ENCODE measurements around the gene GADD45B. TPM values are rescaled to one million over a fixed set of nuclear protein-coding genes. Genes with fewer than 3 reads are reported as not detected.

GADD45B gene
- total and polyA plus RNA-seq, 2 of the 4 experiments (the other 2 are of a cell fraction), result 30.1 to 106 TPM

DNA sequence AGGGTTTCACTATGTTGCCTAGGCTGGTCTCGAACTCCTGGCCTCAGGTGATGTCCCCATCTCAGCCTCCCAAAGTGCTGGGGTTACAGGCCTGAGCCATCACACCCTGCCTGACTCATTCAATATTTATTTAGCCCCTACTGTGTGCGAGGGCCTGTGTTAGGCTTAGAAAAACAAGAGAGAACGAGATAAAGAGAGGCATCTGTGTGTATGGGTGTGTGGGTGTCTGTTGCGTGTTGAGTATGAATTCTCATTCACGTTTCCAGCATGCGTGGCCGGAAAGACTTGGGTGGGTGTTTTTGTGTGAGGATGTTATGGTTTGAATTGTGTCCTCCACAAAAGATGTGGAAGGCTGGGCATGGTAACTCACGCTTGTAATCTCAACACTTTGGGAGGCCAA is 9.5 kb downstream of the GADD45B start:
- no peak overlapping the region for H3K23ac ChIP-seq (ENCODE audit: low read depth, low read length)
- H3K27ac ChIP-seq (ENCODE audit: insufficient read depth, low read length), result no peak overlapping the region
- H3K14ac ChIP-seq (replicated peaks; ENCODE audit: low read depth, low read length), result no peak overlapping the region
- in situ Hi-C loops (cut with MboI; ENCODE audit: low sequenced_read_pairs), result no loop called here
- no peak overlapping the region for H3K4ac ChIP-seq (ENCODE audit: low read depth, low read length)
- H2AFZ ChIP-seq (replicated peaks; ENCODE audit: low read length, poor library complexity), result no peak overlapping the region
- H2BK120ac ChIP-seq (ENCODE audit: low read depth, low read length), result no peak overlapping the region
- no peaks in the 10 kb centered on the region for H3K36me3 ChIP-seq (ENCODE audit: control insufficient read depth, insufficient read depth, low read length)
- no peak overlapping the region for H4K91ac ChIP-seq (ENCODE audit: insufficient read depth, low read depth, low read length)
- H3K9ac ChIP-seq (ENCODE audit: low read depth, low read length), result no peak overlapping the region
- H2BK5ac ChIP-seq (ENCODE audit: low read depth, low read length, poor library complexity, severe bottlenecking), result no peak overlapping the region
- no peak overlapping the region for H3K18ac ChIP-seq (ENCODE audit: low read depth, low read length)
- H3K9me3 ChIP-seq (ENCODE audit: control insufficient read depth, insufficient read depth, low read length), result peaks cover 17% of the 10 kb centered on the region
- dilution Hi-C loops (cut with HindIII; ENCODE audit: low sequenced_read_pairs, unreplicated experiment), result no loop called here
- H2AK5ac ChIP-seq (ENCODE audit: low read depth, low read length), result peak overlapping the region; percentile 16; the same call in 1 of the 2 replicates
- no peak overlapping the region for H4K5ac ChIP-seq (ENCODE audit: low read depth, low read length)
- no peak overlapping the region for H2AK9ac ChIP-seq (replicated peaks; ENCODE audit: low read depth, low read length, poor library complexity)
- H3K79me1 ChIP-seq (ENCODE audit: low read depth in 1 of 2, low read length in 2 of 2), result peaks cover 0 to 5% of the 10 kb centered on the region in 2 experiments; a peak in 1 of 4 replicates
- no peak for DNase-seq
- WGBS, 2 experiments (ENCODE audit: extremely low coverage in 2 of 2, insufficient read length in 1 of 2), result 77% methylated on average over 3 of the region's 8 CpGs; no CpG with 5 or more reads in 1 of the 2 experiments
- POLR2A ChIA-PET (ENCODE audit: unreplicated experiment), result no interaction called here
- no peak overlapping the region for H2BK20ac ChIP-seq (ENCODE audit: low read depth, low read length)
- peaks cover 6% of the 10 kb centered on the region for H3K4me1 ChIP-seq (ENCODE audit: control insufficient read depth, insufficient read depth, low read length)
- BruUV-seq (replicated peaks), result no TSS peak
- H3K4me2 ChIP-seq (ENCODE audit: low read depth, low read length), result no peak overlapping the region
- no peak overlapping the region for H3K4me3 ChIP-seq (ENCODE audit: insufficient read depth, low read depth, low read length)
- CTCF ChIA-PET, result no interaction called here
- H3K9me1 ChIP-seq (ENCODE audit: insufficient read depth, low read length), result no peaks in the 10 kb centered on the region
- no peak overlapping the region for H2BK15ac ChIP-seq (ENCODE audit: low read depth, low read length)
- H4K8ac ChIP-seq (ENCODE audit: low read depth in 2 of 2, low read length in 2 of 2), result no peak overlapping the region
- no peaks in the 10 kb centered on the region; the same call in 1 of the 2 replicates for H3K27me3 ChIP-seq (ENCODE audit: control insufficient read depth, insufficient read depth, low read length)
- H3K56ac ChIP-seq (ENCODE audit: extremely low read depth, insufficient read depth, low read length), result no peak overlapping the region
- no peak for ATAC-seq (ENCODE audit: low read depth)
- H4K20me1 ChIP-seq (ENCODE audit: insufficient read depth, low read length), result no peaks in the 10 kb centered on the region
- TF ChIP-seq NFE2L2 (IDR thresholded peaks at IDR 0.05; ENCODE audit: low read depth, low read length) (no peak), MXI1 (IDR thresholded peaks at IDR 0.05; ENCODE audit: borderline replicate concordance, low read depth, low read length) (no peak), SMC3 (IDR thresholded peaks at IDR 0.05; ENCODE audit: low read depth, low read length) (no peak), BHLHE40 (IDR thresholded peaks at IDR 0.05; ENCODE audit: low read depth, low read length) (no peak), CHD1 (IDR thresholded peaks at IDR 0.05; ENCODE audit: low read depth, low read length) (no peak), RFX5 (IDR thresholded peaks at IDR 0.05; ENCODE audit: low read depth, low read length) (no peak), RCOR1 (IDR thresholded peaks at IDR 0.05; ENCODE audit: insufficient replicate concordance, low read length) (no peak), MAFK (IDR thresholded peaks at IDR 0.05; ENCODE audit: low read depth, low read length) (no peak), MAZ (IDR thresholded peaks at IDR 0.05; ENCODE audit: borderline replicate concordance, low read depth, low read length) (no peak), CEBPB (IDR thresholded peaks at IDR 0.05; ENCODE audit: low read depth, low read length) (no peak)
- TF ChIP-seq, protein P1, sequence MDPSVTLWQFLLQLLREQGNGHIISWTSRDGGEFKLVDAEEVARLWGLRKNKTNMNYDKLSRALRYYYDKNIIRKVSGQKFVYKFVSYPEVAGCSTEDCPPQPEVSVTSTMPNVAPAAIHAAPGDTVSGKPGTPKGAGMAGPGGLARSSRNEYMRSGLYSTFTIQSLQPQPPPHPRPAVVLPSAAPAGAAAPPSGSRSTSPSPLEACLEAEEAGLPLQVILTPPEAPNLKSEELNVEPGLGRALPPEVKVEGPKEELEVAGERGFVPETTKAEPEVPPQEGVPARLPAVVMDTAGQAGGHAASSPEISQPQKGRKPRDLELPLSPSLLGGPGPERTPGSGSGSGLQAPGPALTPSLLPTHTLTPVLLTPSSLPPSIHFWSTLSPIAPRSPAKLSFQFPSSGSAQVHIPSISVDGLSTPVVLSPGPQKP (IDR thresholded peaks at IDR 0.05; ENCODE audit: borderline replicate concordance, low read depth, low read length), result no peak
- TF ChIP-seq, protein P2, sequence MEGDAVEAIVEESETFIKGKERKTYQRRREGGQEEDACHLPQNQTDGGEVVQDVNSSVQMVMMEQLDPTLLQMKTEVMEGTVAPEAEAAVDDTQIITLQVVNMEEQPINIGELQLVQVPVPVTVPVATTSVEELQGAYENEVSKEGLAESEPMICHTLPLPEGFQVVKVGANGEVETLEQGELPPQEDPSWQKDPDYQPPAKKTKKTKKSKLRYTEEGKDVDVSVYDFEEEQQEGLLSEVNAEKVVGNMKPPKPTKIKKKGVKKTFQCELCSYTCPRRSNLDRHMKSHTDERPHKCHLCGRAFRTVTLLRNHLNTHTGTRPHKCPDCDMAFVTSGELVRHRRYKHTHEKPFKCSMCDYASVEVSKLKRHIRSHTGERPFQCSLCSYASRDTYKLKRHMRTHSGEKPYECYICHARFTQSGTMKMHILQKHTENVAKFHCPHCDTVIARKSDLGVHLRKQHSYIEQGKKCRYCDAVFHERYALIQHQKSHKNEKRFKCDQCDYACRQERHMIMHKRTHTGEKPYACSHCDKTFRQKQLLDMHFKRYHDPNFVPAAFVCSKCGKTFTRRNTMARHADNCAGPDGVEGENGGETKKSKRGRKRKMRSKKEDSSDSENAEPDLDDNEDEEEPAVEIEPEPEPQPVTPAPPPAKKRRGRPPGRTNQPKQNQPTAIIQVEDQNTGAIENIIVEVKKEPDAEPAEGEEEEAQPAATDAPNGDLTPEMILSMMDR (conservative IDR thresholded peaks at IDR 0.05; ENCODE audit: low read depth, low read length), result no peak
- TF ChIP-seq, protein P3, sequence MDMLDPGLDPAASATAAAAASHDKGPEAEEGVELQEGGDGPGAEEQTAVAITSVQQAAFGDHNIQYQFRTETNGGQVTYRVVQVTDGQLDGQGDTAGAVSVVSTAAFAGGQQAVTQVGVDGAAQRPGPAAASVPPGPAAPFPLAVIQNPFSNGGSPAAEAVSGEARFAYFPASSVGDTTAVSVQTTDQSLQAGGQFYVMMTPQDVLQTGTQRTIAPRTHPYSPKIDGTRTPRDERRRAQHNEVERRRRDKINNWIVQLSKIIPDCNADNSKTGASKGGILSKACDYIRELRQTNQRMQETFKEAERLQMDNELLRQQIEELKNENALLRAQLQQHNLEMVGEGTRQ (IDR thresholded peaks at IDR 0.05; ENCODE audit: low read depth, low read length), result no peak
- intact Hi-C loops (cut with micrococcal nuclease), result no loop called here

Data from IMR-90 (cell line).